Activated CD4-positive, alpha-beta T cell treated with anti-CD3 and anti-CD28 coated beads, Interleukin-10, Interleukin-2, amounts not matched to agents 100 ng/mL and 50 ng/mL, durations not matched to agents 16 hours and 8 hours (primary cell): Measurements from ENCODE around the gene CLEC4F.
A peak's percentile ranks its signal among the peaks of the same experiment; 100 is the strongest.

Experiments used
- DNase-seq: peaks from one replicate; pipeline ENCODE4 v3.0.0-alpha.2; 2020

The CLEC4F gene

GRCh38 chr2:70785137-70785911 lies 35.1 kb downstream of the CLEC4F start:
- peak; percentile 72 for DNase-seq

DNA sequence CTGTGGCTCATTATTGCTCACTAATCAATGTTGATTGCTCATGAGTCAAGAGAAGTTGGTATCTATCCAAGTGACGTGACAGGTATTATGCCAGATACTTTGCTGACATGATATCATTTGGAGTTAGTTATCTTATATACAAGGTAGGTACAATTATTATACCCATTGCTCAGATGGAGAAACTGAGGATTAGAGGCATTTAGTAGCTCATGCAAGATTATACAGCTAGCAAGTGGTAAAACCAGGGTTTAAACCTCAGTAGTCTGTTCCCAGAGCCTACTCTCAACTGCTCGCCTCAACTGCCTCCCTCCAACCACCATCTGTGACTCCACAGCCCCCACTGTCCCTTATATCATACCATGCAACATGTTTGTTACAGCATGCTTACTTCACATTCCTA lies 36.1 kb downstream of the CLEC4F start:
- no peak for DNase-seq

DNA sequence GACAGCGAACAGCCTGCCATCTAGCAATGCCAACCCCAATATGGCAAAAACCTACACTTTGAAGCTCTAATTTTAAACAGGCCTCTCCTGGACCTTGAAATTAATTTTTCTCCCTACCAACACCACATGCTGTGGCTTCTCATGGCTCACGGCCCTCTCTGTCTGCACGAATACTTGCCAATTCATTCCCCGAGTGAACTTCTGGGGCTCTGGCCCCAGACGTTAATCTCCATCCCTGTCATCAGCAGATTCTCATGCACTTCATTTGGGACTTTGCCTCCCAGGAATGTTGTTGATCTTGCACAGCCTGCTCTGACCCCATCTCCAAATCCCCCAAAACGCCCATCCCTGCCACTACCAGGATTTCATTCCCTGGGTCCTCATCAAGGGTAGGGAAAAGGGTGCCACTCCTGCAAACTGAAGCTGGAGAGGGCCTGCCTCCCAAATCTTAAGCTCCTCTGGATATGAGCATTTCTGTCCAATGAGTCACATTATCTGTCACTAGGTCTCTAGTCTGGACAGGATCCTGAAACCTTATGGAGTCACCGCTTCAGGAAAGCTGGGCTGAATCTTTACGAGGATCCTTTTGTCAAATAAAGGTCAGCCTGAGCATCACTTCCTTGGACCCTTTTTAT lies 40.4 kb downstream of the CLEC4F start:
- no peak for DNase-seq

DNA sequence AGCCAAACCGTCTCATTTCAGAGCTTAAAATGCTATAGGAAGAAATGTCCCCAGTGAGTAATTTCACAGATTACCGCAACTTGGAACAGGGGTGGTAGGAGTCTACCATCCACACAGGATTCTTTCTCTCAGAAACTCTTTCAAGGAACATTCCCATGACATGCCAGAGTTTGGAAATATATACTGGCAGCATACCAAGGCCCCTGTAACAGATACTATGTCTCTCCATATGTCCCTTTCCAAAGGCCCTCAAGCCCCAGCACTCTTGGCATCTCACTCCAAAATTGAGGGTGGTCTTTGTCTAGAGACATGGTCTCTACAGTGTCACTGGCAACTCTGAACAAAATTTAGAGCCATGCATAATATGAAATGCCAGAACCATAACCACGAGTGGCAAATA lies 40.9 kb downstream of the CLEC4F start:
- no peak for DNase-seq

- DNase-seq = no peak
Observed at GRCh38 chr2:70778676-70779075, 41.7 kb downstream of the CLEC4F start.

- DNase-seq = no peak
Observed at GRCh38 chr2:70777450-70777849, 42.9 kb downstream of the CLEC4F start.

- no peak for DNase-seq
Observed at GRCh38 chr2:70776266-70776665, 44.1 kb downstream of the CLEC4F start.

DNA sequence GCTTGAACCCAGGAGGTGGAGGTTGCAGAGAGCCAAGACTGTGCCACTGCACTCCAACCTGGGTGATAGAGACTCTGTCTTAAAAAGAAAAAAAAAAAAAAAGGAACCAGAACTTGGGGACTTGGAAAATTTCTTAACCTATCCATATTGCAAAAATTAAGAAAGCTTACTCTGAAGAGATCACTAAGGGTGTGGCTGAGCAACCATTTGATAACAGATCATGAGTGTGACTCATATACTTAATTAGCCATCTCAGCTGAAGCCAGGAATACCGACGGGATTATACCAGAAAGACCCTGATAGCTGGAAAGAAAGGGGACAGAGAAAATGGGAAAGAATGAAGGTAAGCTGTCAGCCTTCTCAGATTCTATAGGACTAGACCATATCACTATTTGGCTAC lies 45.3 kb downstream of the CLEC4F start:
- no peak for DNase-seq

DNA sequence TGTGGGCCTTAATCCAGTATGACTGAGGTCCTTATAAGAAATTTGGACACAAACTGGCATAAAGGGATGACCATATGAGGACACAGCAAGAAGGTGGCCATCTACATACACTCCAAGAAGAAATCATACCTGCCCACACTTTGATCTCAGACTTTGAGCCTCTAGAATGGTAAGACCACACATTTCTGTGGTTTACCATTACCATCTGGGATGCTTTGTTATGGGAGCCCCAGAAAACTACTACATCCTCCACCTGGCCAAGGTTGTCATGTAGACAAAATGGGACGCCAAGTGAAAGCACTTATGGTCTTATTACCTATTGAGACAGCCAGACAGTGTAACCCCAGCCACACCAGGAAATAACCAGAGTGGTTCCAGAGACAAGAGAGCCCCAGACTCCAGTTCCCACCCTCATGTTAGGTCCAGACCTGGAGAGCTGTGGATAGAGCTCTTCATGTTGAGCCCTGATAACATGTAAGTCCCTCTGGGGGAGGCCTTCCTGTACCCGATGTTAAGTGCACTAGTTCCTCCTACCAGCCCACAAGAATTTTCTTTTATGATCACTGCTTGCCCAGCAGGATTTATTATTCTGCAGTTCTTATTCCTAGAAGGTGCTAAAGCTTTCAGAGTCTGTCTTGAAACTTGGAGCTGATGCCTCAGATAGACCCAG lies 47.8 kb downstream of the CLEC4F start:
- no peak for DNase-seq

DNA sequence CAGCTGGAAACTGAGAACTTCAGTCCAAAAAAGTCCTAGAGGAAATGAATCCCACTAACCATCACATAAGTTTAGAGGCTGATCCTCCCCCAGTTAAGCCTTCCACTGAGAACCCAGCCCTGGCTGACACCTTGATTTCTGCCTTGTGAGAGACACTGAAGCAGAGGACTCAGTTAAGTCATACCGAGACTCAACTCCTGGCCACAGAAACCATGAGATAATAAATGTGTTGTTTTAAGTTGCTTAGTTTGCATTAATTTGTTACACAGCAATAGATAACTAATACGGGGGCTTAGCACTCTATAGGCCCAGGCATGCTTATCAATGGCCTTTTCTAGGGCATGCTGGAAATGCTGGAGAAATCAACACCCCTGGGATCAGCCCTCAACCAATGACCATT lies 49.0 kb downstream of the CLEC4F start:
- DNase-seq = peak; percentile 52

DNA sequence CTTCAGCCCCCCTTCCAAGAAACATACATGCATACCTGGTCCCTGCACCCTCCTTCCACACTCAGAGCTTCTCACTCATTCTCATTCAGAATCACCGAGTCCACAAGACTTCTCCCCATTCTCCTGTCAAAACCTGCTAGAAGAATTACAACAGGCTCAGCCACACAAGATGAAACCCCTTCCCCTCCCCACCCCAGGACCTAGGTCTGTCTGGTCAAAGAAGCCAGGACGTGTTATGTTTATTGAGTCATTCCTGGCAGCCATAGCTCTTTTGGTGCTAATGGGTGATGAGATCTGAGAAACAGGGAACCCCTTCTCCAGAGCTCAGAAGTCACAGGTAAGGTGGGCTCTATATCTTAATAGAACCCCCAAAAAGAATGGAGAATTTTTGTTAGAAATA lies 50.9 kb downstream of the CLEC4F start:
- DNase-seq = no peak

- no peak for DNase-seq
Observed at GRCh38 chr2:70768590-70769085, 51.8 kb downstream of the CLEC4F start.

- peak; percentile 72 for DNase-seq
Observed at GRCh38 chr2:70767699-70768589, 52.5 kb downstream of the CLEC4F start, which contains the start of gene ADD2. ADD2 (minus strand) TSS chr2:70768200; CDS start chr2:70706408, 61,792 bp downstream.

DNA sequence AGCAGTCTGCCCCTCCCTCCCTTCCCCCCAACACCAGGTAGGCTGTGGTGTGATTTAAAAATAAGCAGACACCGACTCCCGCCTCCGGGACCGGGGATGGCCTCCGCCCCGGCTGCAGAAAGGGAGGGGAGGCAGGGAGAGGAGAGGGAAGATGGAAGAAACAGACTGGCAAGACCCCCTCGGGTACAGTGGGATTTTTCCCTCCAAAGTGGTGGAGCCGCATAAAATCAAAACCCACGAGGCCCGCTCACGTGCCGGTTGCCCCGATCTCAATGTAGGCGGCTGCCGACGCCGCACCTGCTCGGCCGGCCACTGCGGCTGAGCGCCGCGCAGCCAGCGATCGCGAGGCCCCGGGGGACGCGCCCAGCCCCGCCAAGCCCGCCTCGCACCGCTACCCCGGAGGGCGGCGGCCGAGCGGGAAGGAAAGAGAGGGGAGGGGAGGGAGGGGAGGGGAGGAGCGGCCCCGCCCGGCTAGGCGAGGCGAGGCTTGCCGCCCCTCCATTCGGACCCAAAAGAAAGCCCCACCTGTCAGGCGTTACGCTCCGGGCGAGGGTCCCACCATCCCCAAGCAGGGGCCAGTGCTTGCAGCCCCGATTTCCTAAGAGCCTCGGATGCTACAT lies 53.2 kb downstream of the CLEC4F start:
- DNase-seq = no peak

DNA sequence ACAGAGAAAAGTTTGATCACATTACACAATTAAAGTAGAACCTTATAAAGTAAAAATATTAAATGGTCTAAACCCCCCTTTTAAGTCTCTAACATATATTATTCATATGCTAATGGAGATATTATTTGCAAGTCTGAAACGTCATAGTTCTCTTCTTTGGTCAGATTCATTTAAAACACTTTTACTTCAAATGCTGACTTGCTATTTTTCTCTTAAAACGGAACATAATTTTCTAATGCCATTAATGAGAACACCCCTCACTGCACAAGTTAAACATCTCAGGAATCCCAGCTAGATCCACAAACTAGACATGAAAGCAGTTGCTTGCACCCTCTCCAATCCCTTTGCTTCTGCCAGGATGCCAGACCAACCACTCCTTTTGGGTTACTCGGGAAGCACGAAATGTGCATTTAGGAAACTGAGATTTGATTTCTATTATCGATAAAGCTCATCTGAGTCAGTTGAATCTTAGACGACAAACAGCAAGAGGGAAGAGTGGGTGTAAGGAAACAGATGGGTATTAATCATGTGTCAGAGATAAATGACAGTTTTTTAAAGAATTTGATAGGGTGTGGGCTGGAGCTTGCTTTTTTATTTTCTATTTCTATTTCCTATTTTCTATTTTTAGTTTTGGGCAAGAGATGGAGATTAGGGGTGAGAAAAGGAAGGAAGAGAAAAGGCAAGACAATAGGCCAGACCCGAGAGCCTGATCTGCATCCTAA lies 53.9 kb downstream of the CLEC4F start:
- no peak for DNase-seq

GRCh38 chr2:70765507-70765906 lies 54.9 kb downstream of the CLEC4F start:
- DNase-seq = no peak

GRCh38 chr2:70759446-70759845 lies 61.0 kb downstream of the CLEC4F start:
- no peak for DNase-seq
